HUDEP-2 (cell line): ENCODE measurements around the gene SFRP4.

Source experiments
- DNase-seq, 76 experiments: peaks; one replicate each; lab custom pipeline; 2025; ENCODE audit not compliant: unreplicated experiment in 76 of 76; lab: John Stamatoyannopoulos, UW

The SFRP4 gene

DNA sequence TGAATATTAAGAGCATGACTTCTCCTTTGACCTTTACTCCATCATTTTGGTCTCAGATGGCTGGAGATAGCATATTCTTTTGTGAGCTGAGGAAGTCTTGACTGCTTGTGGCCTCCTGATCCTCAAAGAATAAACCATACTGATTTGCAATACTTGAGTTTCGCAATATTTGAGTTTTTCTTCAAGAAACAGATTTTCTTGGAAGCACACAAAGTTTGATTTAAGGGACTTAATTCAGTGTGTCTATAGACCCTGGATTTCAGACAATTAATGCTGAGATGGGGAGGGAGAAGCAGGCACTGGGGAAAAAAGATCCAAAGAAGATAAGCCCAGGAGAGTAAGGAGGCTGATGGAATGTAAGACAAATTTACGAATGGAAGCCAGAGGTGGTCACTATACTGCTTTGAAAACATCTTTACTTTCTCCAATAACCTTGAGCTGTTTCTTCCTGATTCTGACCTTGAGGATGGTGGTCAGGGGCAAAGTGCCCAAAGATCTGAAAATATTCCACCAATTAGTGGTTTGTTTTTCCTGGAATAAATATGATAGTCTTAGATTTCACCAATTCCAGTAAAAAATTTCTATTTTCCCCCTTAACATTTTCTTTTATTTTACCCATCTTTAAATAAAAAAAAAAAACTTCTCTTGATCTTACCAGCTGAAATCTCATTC lies 11.3 kb upstream of the SFRP4 start:
- DNase-seq: no peak

- DNase-seq: no peak
Observed at GRCh38 chr7:37925620-37926019, 9.0 kb upstream of the SFRP4 start.

DNA sequence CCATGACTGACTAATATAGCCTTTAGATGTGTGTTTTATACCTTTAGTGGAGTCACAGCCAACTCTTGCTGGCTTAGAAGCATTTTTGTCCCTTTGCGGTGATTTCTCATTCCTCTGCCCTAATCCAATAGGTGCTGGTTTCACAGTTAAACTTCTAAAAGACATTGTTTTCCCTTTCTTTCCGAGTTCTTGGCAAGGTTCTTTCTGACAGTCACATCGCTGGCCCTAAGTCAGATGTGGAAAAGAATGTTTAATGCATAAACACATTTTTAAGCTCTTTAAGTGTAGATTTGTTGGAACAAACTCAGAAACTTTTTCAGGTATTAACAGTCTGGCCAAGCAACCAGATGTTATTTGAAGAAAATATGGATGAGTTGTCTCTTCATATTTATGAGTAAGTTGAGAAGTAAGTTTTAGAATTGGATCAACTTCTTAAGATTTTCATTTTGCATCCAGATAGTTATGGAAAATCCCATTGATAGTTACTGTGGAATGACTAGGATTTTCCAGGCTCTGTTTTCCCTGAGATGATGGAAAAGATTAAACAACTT lies 7.9 kb upstream of the SFRP4 start:
- no peak for DNase-seq

DNA sequence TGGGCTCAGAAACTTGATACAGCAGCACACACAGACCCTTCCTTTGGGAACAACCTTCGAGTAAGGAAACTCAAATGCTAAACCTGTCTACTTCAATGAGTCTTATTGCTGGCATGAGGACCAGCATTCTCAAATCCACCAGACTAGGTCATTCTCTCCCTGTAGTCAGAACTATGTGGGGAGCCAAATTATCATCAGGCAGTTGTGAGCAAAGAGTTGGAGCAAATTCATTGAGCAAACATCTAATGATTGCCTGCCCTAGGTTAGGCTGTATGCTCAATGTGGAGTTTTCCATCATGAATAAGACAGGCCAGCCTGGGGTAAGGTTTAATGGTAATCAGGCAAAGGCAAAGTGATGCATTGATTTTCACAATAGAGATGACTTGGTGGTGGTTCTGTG lies 7.4 kb upstream of the SFRP4 start:
- no peak for DNase-seq

DNA sequence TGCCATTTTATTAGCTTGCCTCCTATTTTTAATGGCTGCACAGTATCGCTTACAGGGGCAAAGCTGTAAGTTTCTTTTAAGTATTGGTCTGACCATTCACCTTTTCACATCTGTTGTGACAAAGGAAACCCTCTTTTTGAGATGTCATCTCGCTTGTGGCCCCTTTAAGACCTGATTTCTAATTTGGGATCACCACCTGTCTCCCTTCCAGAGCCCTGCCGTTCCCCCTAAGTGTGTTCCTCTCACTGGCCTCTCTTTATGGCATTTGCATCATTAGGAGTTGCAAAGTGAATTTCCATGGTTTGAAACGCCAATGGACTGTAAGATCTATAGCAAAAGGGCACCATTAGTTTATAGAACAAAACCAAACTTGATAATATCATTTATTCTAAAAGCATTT lies 5.3 kb upstream of the SFRP4 start:
- peak in 4 of 76 experiments; percentile 19 to 30 (median 24) for DNase-seq

GRCh38 chr7:37920849-37921805 lies 4.5 kb upstream of the SFRP4 start:
- peak in 74 of 76 experiments; percentile 18 to 90 (median 70) for DNase-seq

GRCh38 chr7:37920305-37920848 lies 3.8 kb upstream of the SFRP4 start, which contains the start of gene EPDR1:
Gene EPDR1, plus strand, starts transcription at chr7:37920640. Its CDS starts 300 bp downstream, at chr7:37920940.
- DNase-seq: peak in 74 of 76 experiments; percentile 29 to 95 (median 74)

GRCh38 chr7:37918526-37918925 lies 1.9 kb upstream of the SFRP4 start:
- DNase-seq: no peak

DNA sequence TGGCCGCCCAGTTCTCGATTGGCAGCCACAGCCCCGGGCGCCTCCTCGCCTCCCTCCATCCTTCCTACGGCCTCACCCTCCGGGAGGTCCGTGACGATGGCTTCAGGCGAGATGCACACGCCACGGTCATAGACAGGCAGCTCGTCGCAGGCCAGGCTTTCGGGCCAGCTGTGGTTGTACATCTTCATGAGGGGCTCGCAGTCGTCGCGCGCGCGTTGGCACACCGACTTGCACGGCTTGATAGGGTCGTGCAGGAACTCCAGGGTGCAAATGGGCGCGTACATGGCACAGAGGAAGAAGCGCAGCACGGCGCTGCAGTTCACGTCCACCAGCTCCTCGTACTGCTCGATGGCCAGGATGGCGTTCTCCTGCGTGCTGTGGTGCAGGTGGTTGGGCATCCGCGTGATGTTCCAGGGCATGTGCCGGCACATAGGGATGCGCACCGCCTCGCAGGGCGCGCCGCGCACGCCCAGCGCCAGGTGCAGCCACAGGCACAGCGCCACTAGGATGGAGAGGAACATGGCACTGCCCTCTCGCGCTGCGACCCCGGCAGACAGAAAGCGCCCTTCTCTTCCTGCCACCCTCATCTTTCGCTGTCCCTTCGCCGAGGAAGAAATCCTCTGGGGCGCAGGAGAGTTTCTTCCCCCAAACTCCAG lies 472 bp downstream of the SFRP4 start:
- peak in 1 of 76 experiments; percentile 23 for DNase-seq

GRCh38 chr7:37915438-37915837 lies 1.2 kb downstream of the SFRP4 start:
- peak in 1 of 76 experiments; percentile 1 for DNase-seq

GRCh38 chr7:37912756-37913155 lies 3.9 kb downstream of the SFRP4 start:
- DNase-seq: no peak

DNA sequence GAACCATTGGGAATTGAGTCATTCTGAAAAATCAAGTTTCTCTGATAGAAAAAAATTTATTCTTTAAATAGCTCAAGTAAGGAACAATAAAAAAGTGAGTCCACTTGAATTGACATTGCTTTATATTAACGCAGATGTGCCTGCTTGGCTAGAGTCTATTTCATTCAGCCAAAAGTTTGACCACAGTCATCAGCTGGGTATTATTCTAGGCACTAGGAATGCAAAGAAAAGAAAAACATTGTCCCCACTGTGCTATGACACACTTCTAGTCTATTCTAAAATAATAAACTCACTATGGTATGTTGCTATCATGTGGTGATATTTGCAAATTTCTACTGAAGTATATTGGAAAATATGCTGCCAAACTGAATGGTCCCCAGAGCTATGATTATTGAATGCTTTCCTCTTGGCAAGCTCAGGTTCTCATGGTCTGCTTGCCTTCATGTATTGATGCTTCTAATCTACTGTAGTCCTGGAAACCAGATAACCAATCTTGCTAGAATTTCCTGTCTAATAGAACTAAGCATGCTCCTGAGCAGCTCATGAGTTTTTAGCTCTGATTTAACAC lies 8.3 kb downstream of the SFRP4 start:
- no peak for DNase-seq

GRCh38 chr7:37901890-37902524 lies 14.6 kb downstream of the SFRP4 start:
- no peak for DNase-seq

- peak in 5 of 76 experiments; percentile 6 to 14 (median 11) for DNase-seq
Observed at GRCh38 chr7:37901236-37901827, 15.3 kb downstream of the SFRP4 start.

DNA sequence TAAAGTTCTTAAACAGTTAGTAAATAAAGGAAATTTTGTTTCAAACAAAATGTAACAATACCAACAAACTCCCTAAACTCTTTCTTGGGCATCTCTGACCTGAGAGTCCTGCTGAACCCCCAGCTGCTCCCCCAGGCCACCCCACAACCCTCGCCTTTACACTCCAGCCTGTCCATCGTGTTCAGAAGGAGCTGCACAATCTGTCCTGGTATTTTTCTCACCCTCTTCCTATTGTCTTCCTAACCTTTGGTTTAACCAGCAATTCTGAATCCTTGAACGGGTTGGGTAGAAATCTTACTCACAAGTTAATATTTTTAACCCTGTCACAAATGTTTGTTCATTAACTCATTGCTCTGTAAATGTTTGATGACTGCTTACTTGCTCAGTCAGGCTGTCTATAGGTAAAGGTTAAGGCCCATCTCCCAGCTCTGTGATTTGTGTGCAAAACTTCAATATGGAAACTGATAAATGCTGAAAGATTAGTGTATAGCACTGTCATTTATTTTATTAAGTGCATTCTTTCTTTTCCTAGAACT lies 16.8 kb downstream of the SFRP4 start:
- no peak for DNase-seq

DNA sequence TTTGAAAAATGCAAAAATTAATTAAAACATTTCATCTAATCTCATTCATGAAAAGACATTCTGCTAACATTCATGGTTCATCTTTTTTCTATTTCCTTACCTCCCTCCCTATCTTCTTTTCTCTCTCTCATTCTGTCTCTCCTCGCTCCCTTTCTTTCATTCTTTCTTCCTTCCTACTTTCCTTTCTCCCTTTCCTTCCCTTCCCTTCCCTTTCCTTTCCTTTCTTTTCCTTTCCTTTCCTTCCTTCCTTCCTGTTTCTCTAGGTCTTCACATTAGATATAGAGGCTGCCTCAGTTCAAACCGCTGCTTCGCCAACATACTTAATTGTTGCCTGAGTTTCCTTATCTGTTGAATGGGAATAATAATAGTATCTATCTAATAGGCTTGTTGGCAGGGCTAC lies 21.9 kb downstream of the SFRP4 start:
- no peak for DNase-seq

DNA sequence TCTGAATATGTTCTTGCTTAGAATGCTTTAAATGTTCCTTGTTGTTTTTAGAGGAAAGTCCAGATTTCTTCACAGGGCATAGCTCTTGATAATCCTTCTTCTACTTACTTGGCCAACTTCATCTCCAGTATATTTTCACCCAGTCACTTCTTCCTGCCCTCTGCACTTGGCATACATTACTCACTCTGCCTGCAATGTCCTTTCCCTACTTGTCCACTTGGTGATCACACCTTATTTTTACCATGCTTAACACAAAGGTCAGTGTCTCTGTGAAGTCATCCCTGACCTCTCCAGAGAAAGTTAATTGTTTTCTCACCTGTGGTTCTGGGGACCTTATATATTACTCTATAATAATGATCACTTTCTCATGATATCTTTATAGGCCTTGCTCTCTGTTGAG lies 23.3 kb downstream of the SFRP4 start:
- no peak for DNase-seq

- no peak for DNase-seq
Observed at GRCh38 chr7:37882086-37882485, 34.5 kb downstream of the SFRP4 start.
